Erythroblast (primary cell): ENCODE data around the gene IFI30.

ENCODE experiments used
- GATA1 ChIP-seq: IDR thresholded peaks from 2 replicates; pipeline ENCODE4 v1.6.1; 2011; ENCODE audit warnings: low read depth, mild to moderate bottlenecking, control low read depth, low read length, moderate library complexity
- POLR2A ChIP-seq: IDR thresholded peaks from 2 replicates; pipeline ENCODE4 v1.6.1; 2011; ENCODE audit warnings: mild to moderate bottlenecking, low read length

GRCh38 chr19:18161636-18162002, 12.0 kb upstream of the IFI30 start:
- TF ChIP-seq POLR2A (no peak), GATA1 (no peak)
